Heart left ventricle (tissue), 13 donors: Measurements from ENCODE around the gene LRBA.

Source experiments
- CTCF ChIP-seq, 12 donors: fragments of 200-600 bp; sonication (generic) in 4 of 12; IDR thresholded peaks; one replicate each; pipeline versions ENCODE4 v1.5.0 to v1.8.0; 2018 to 2022; ENCODE audit warnings: antibody characterized with exemption in 12 of 12, mild to moderate bottlenecking in 5 of 12
- POLR2A ChIP-seq, 2 donors: fragments of 450-650 bp; IDR thresholded peaks; one replicate each; pipeline ENCODE4 v1.6.1; 2017; ENCODE audit warnings: antibody characterized with exemption in 2 of 2, mild to moderate bottlenecking in 2 of 2, moderate library complexity in 2 of 2
- donor health status: ischemic (EF 13 %, LVEDD 7.1; RV severe dilation, severe dysfunction).
- donor health status: DM: no; HTN: yes; CAD: no.
- donor health status: DM: no; HTN: no; CAD: no.
- donor health status: ischemic (EF 25% LVEDD 6.9; RV normal size, moderate dysfunction).
- donor health status: ischemic (EF 25% LVEDD 5.7; RV mildly dilated, moderate dysfunction).
- donor health status: ischemic (EF 35%, LVEDD 5.7; RV mildly dilated, moderate dysfunction).
- donor health status: nonischemic (EF 11% LVEDD 7.7; RV severe dilation, severe dysfunction).
- donor health status: DM: yes; HTN: yes; CAD: no.
- donor health status: PGD.
- donor health status: ischemic (EF 29% LVEDD 5.4; RV normal size, mild dysfunction).
- donor health status: nonischemic (EF 23%, LVEDD 6.1; RV moderate dilation, normal function).

- TF ChIP-seq CTCF (IDR thresholded peaks at IDR 0.05) (no peak), POLR2A (IDR thresholded peaks at IDR 0.05) (no peak)
Measured at GRCh38 chr4:150852216-150852615, 162.9 kb downstream of the LRBA start.
